HepG2 (cell line): Measurements from ENCODE around the gene PSMB10. TPM values are rescaled to one million over a fixed set of nuclear protein-coding genes. Genes with fewer than 3 reads are reported as not detected.

Source experiments
- ATAC-seq: fragments of 200-7000 bp; cut with Tn5 transposase; 3 replicates; pipeline ENCODE4 v1.9.1; 2020; ENCODE audit warnings: mild to moderate bottlenecking, moderate library complexity
- BruUV-seq: library from RNA; stranded (reverse); fragments of 400-500 nt; replicated peaks from 2 replicates; lab custom pipeline; 2021; lab: Mats Ljungman, UMichigan
- CTCF ChIA-PET: fragments of 300-600 bp; formaldehyde crosslinking; extraction: SDS; loops from one replicate; lab custom pipeline; 2021; ENCODE audit warnings: low total read pairs, inconsistent platforms, low intra/inter-chr PET ratio; lab: Yijun Ruan, JAX
- POLR2A ChIA-PET: fragments of 350-600 bp; sonication (Branson Sonifier 250); formaldehyde crosslinking; loops from one replicate; lab custom pipeline; 2020; ENCODE audit warnings: antibody characterized with exemption, inconsistent platforms; lab: Yijun Ruan, JAX
- DNase-seq: peaks from one replicate; pipeline ENCODE4 v3.0.0-alpha.2; 2015; ENCODE audit warnings: low spot score
- FAIRE-seq: peaks from 3 replicates; lab custom pipeline; 2011; peaks lifted over from hg19 to GRCh38; lab: Jason Lieb, UNC
- H2AFZ ChIP-seq: one replicate; pipeline ENCODE4 v1.6.1; 2011; ENCODE audit warnings: low read length, inconsistent platforms
- H3K27ac ChIP-seq: fragments of 300-600 bp; 3 replicates; pipeline ENCODE4 v1.8.0; 2011; ENCODE audit warnings: mixed run types, mild to moderate bottlenecking, mixed read lengths, low read length, inconsistent platforms; ENCODE audit not compliant: insufficient read depth; ENCODE audit errors: extremely low read length
- H3K27me3 ChIP-seq, 2 experiments: fragments of 200-600 bp in 1 of 2; 2 replicates in 1 of 2; 3 replicates in 1 of 2; pipeline versions ENCODE4 v1.6.0 to v1.8.0; 2011; ENCODE audit warnings: low read length in 2 of 2, mild to moderate bottlenecking in 2 of 2, moderate library complexity in 2 of 2, inconsistent platforms in 1 of 2; ENCODE audit not compliant: insufficient read depth in 2 of 2, control insufficient read depth in 1 of 2
- H3K36me3 ChIP-seq, 2 experiments: fragments of 200-600 bp in 1 of 2; replicated peaks in 1 of 2; 2 replicates in 1 of 2; 3 replicates in 1 of 2; pipeline versions ENCODE4 v1.5.1 to v1.8.0; 2011; ENCODE audit warnings: low read length in 2 of 2, inconsistent platforms in 1 of 2; ENCODE audit not compliant: insufficient read depth in 2 of 2, control insufficient read depth in 1 of 2
- H3K4me1 ChIP-seq: 2 replicates; pipeline ENCODE4 v1.5.1; 2012; ENCODE audit warnings: low read length, inconsistent platforms; ENCODE audit not compliant: insufficient read depth
- H3K4me2 ChIP-seq: 2 replicates; pipeline ENCODE4 v1.6.0; 2011; ENCODE audit warnings: low read depth, low read length, inconsistent platforms
- H3K4me3 ChIP-seq, 3 experiments: fragments of 200-600 bp in 1 of 3; sonication (generic), shearing (Covaris generic) in 1 of 3; replicated peaks in 1 of 3; 2 replicates each; pipeline ENCODE4 v1.5.1; 2011 to 2016; ENCODE audit warnings: low read length in 3 of 3, inconsistent platforms in 2 of 3, low read depth in 2 of 3, mild to moderate bottlenecking in 2 of 3, control low read depth in 1 of 3, mixed read lengths in 1 of 3; ENCODE audit not compliant: insufficient read depth in 1 of 3
- H3K79me2 ChIP-seq: one replicate; pipeline ENCODE4 v1.6.1; 2011; ENCODE audit warnings: low read length, inconsistent platforms; ENCODE audit not compliant: insufficient read depth
- H3K9ac ChIP-seq: 2 replicates; pipeline ENCODE4 v1.6.0; 2011; ENCODE audit warnings: mild to moderate bottlenecking, low read depth, low read length, inconsistent platforms; ENCODE audit not compliant: insufficient read depth
- H3K9me3 ChIP-seq: 2 replicates; pipeline ENCODE4 v1.5.1; 2012; ENCODE audit warnings: mild to moderate bottlenecking, low read length
- H4K20me1 ChIP-seq: 2 replicates; pipeline ENCODE4 v1.6.0; 2011; ENCODE audit warnings: inconsistent platforms, mild to moderate bottlenecking, low read length, moderate library complexity; ENCODE audit not compliant: insufficient read depth
- ATF7-NPFF ChIP-seq: sonication (generic); formaldehyde crosslinking; IDR thresholded peaks from 2 replicates; pipeline ENCODE4 v1.8.1; 2023; ENCODE audit warnings: mild to moderate bottlenecking, low read depth, missing genetic modification reagents, moderate library complexity
- NCOA1 ChIP-seq: sonication (generic); formaldehyde crosslinking; IDR thresholded peaks from 2 replicates; pipeline ENCODE4 v1.9.0; 2021; ENCODE audit warnings: missing genetic modification reagents
- NKX3-1 ChIP-seq: sonication (generic); formaldehyde crosslinking; IDR thresholded peaks from 2 replicates; pipeline ENCODE4 v1.5.0; 2020; ENCODE audit warnings: missing genetic modification reagents
- POLR2A ChIP-seq, 2 experiments: IDR thresholded peaks; 2 replicates each; pipeline ENCODE4 v1.6.1; 2011; ENCODE audit warnings: low read depth in 2 of 2, low read length in 2 of 2, mild to moderate bottlenecking in 1 of 2, moderate library complexity in 1 of 2; ENCODE audit not compliant: insufficient read depth in 1 of 2
- SMAD3 ChIP-seq: sonication (generic); formaldehyde crosslinking; IDR thresholded peaks from 2 replicates; pipeline ENCODE4 v1.4.0; 2020; ENCODE audit warnings: missing genetic modification reagents
- SP5 ChIP-seq: IDR thresholded peaks from 2 replicates; pipeline ENCODE4 v1.6.1; 2016; ENCODE audit warnings: low read depth, borderline replicate concordance
- SSRP1 ChIP-seq: IDR thresholded peaks from 2 replicates; pipeline ENCODE4 v1.6.1; 2016; ENCODE audit warnings: control low read depth
- SUZ12 ChIP-seq: fragments of 150-350 bp; IDR thresholded peaks from 2 replicates; pipeline ENCODE4 v1.6.1; 2014; ENCODE audit warnings: low read depth, low read length
- ZBTB1 ChIP-seq: sonication (generic); formaldehyde crosslinking; IDR thresholded peaks from 2 replicates; pipeline ENCODE4 v1.4.0; 2020; ENCODE audit warnings: missing genetic modification reagents, borderline replicate concordance
- ZBTB7A ChIP-seq: sonication (generic); formaldehyde crosslinking; IDR thresholded peaks from 2 replicates; pipeline ENCODE4 v1.8.0; 2022; ENCODE audit warnings: mild to moderate bottlenecking, missing genetic modification reagents
- ZFP36L2 ChIP-seq: sonication (generic); formaldehyde crosslinking; IDR thresholded peaks from 2 replicates; pipeline ENCODE4 v1.4.0; 2020; ENCODE audit warnings: missing genetic modification reagents
- ZNF180 ChIP-seq: sonication (generic); formaldehyde crosslinking; IDR thresholded peaks from 2 replicates; pipeline ENCODE4 v1.4.0; 2020; ENCODE audit warnings: low read depth, missing genetic modification reagents, borderline replicate concordance
- ZNF557 ChIP-seq: sonication (generic); formaldehyde crosslinking; IDR thresholded peaks from 2 replicates; pipeline ENCODE4 v1.4.0; 2020; ENCODE audit warnings: missing genetic modification reagents
- ZNF563 ChIP-seq: sonication (generic); formaldehyde crosslinking; IDR thresholded peaks from 2 replicates; pipeline ENCODE4 v1.8.0; 2022; ENCODE audit warnings: mild to moderate bottlenecking, moderate library complexity, missing genetic modification reagents
- ZNF598 ChIP-seq: sonication (generic); formaldehyde crosslinking; IDR thresholded peaks from 2 replicates; pipeline ENCODE4 v1.5.1; 2020; ENCODE audit warnings: mild to moderate bottlenecking, missing genetic modification reagents, borderline replicate concordance
- WGBS: methylation state at CpG from one replicate; pipeline ENCODE4 v1.1.6; 2017; ENCODE audit warnings: low lambda C conversion rate; 5-methylcytosine and 5-hydroxymethylcytosine counted together
- in situ Hi-C: cut with HindIII; loops from 2 replicates; pipeline ENCODE4 v1.10.0; 2017; ENCODE audit warnings: low pct_unique_long_range_greater_than_20kb; ENCODE audit not compliant: extremely low pct_ligation_motif_present
- intact Hi-C: fragments of 100-400 bp; cut with micrococcal nuclease; formaldehyde crosslinking; loops from one replicate; pipeline ENCODE4 v1.10.0; 2022; ENCODE audit not compliant: unreplicated experiment
- polyA plus RNA-seq, 8 experiments: library from polyadenylated mRNA; depleted of rRNA in 3 of 8; stranded (reverse) in 7 of 8; unstranded in 1 of 8; fragments of >200 nt; fragmentation: Illumina TruSeq in 4 of 8; extraction: Trizol in 4 of 8; gene quantifications; 2 replicates each; pipeline versions ENCODE4 v1.2.1 to v1.2.3, GENCODE V29; 2011 to 2016; ENCODE audit warnings: low read depth in 4 of 8, missing spikeins in 1 of 8, mixed read lengths in 1 of 8; ENCODE audit not compliant: insufficient read depth in 1 of 8
- total RNA-seq, 5 experiments: library from RNA; depleted of rRNA; stranded (reverse); fragments of >200 nt; fragmentation: Illumina TruSeq; extraction: Trizol; gene quantifications; 2 replicates each; pipeline ENCODE4 v1.2.3, GENCODE V29; 2016; ENCODE audit warnings: low read depth in 1 of 5
- TF ChIP-seq, protein P1 (sequence below): sonication (generic); formaldehyde crosslinking; IDR thresholded peaks from 2 replicates; pipeline ENCODE4 v1.8.0; 2023; ENCODE audit warnings: mild to moderate bottlenecking, missing genetic modification reagents
- TF ChIP-seq, protein P2 (sequence below): sonication (generic); formaldehyde crosslinking; IDR thresholded peaks from 2 replicates; pipeline ENCODE4 v1.4.0; 2020; ENCODE audit warnings: missing genetic modification reagents, borderline replicate concordance
- TF ChIP-seq, protein P3 (sequence below): IDR thresholded peaks from 2 replicates; pipeline ENCODE4 v1.4.0; 2020; ENCODE audit warnings: mild to moderate bottlenecking, missing genetic modification reagents

The PSMB10 gene
- total and polyA plus RNA-seq, 2 of the 13 experiments (the other 11 are each of a cell fraction or from before 2014, with no cell fraction given) = 12.7 to 65.9 TPM

DNA sequence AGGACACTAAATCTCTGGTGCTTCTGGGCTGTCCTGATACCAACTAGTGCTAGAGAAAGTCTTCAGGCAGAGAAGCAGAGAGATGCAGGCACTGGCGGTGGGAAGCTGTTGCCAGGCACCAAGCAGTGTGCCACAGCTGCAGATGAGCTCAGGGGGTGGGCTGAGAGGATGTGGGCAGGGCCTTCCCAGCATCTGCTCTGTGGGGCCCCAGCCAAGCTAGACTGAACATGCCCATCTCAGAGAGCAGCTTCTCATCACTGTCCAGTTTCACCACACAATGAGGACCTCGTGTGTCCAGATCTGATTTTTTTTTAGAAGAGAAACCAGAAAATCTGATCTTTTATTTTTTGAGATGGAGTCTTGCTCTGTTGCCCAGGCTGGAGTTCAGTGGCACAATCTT, 26.5 kb downstream of the PSMB10 start:
- Histone ChIP-seq H3K36me3 (peaks cover 11 to 29% of the 10 kb centered on the region in 2 experiments), H3K79me2 (no peaks in the 10 kb centered on the region), H3K4me2 (no peak overlapping the region), H3K4me1 (peaks cover 19% of the 10 kb centered on the region), H2AFZ (no peak overlapping the region), H3K9me3 (no peaks in the 10 kb centered on the region), H4K20me1 (no peaks in the 10 kb centered on the region; the same call in 1 of the 2 replicates), H3K4me3 (no peak overlapping the region), H3K27me3 (no peaks in the 10 kb centered on the region), H3K9ac (no peak overlapping the region), H3K27ac (no peak overlapping the region)
- no peak for FAIRE-seq
- WGBS = 84% methylated on average over 2 of the region's 2 CpGs
- no TSS peak for BruUV-seq
- ChIA-PET POLR2A (no interaction called here), CTCF (no interaction called here)
- in situ Hi-C loops (no loop called here), intact Hi-C loops (no loop called here)
- no peak for ATAC-seq
- DNase-seq = no peak
- TF ChIP-seq SUZ12 (no peak), SSRP1 (CRISPR knock-in tag) (no peak), ZNF180 (CRISPR knock-in tag) (no peak), ATF7-NPFF (no peak), POLR2A (IDR thresholded peaks at IDR 0.05; ENCODE audit: insufficient read depth in 1 of 2, low read depth in 2 of 2, low read length in 2 of 2) (no peak), ZNF557 (CRISPR knock-in tag) (no peak), ZBTB7A (CRISPR knock-in tag) (no peak), SMAD3 (CRISPR knock-in tag) (no peak), ZBTB1 (no peak), ZFP36L2 (no peak), SP5 (CRISPR knock-in tag) (no peak), ZNF563 (CRISPR knock-in tag) (no peak), ZNF598 (CRISPR knock-in tag) (no peak), NCOA1 (no peak), NKX3-1 (CRISPR knock-in tag) (no peak)
- TF ChIP-seq, protein P1, sequence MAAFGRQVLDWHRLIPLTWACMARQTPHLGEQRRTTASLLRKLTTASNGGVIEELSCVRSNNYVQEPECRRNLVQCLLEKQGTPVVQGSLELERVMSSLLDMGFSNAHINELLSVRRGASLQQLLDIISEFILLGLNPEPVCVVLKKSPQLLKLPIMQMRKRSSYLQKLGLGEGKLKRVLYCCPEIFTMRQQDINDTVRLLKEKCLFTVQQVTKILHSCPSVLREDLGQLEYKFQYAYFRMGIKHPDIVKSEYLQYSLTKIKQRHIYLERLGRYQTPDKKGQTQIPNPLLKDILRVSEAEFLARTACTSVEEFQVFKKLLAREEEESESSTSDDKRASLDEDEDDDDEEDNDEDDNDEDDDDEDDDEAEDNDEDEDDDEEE (CRISPR knock-in tag) = no peak
- TF ChIP-seq, protein P2, sequence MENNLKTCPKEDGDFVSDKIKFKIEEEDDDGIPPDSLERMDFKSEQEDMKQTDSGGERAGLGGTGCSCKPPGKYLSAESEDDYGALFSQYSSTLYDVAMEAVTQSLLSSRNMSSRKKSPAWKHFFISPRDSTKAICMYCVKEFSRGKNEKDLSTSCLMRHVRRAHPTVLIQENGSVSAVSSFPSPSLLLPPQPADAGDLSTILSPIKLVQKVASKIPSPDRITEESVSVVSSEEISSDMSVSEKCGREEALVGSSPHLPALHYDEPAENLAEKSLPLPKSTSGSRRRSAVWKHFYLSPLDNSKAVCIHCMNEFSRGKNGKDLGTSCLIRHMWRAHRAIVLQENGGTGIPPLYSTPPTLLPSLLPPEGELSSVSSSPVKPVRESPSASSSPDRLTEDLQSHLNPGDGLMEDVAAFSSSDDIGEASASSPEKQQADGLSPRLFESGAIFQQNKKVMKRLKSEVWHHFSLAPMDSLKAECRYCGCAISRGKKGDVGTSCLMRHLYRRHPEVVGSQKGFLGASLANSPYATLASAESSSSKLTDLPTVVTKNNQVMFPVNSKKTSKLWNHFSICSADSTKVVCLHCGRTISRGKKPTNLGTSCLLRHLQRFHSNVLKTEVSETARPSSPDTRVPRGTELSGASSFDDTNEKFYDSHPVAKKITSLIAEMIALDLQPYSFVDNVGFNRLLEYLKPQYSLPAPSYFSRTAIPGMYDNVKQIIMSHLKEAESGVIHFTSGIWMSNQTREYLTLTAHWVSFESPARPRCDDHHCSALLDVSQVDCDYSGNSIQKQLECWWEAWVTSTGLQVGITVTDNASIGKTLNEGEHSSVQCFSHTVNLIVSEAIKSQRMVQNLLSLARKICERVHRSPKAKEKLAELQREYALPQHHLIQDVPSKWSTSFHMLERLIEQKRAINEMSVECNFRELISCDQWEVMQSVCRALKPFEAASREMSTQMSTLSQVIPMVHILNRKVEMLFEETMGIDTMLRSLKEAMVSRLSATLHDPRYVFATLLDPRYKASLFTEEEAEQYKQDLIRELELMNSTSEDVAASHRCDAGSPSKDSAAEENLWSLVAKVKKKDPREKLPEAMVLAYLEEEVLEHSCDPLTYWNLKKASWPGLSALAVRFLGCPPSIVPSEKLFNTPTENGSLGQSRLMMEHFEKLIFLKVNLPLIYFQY (CRISPR knock-in tag) = no peak
- TF ChIP-seq, protein P3, sequence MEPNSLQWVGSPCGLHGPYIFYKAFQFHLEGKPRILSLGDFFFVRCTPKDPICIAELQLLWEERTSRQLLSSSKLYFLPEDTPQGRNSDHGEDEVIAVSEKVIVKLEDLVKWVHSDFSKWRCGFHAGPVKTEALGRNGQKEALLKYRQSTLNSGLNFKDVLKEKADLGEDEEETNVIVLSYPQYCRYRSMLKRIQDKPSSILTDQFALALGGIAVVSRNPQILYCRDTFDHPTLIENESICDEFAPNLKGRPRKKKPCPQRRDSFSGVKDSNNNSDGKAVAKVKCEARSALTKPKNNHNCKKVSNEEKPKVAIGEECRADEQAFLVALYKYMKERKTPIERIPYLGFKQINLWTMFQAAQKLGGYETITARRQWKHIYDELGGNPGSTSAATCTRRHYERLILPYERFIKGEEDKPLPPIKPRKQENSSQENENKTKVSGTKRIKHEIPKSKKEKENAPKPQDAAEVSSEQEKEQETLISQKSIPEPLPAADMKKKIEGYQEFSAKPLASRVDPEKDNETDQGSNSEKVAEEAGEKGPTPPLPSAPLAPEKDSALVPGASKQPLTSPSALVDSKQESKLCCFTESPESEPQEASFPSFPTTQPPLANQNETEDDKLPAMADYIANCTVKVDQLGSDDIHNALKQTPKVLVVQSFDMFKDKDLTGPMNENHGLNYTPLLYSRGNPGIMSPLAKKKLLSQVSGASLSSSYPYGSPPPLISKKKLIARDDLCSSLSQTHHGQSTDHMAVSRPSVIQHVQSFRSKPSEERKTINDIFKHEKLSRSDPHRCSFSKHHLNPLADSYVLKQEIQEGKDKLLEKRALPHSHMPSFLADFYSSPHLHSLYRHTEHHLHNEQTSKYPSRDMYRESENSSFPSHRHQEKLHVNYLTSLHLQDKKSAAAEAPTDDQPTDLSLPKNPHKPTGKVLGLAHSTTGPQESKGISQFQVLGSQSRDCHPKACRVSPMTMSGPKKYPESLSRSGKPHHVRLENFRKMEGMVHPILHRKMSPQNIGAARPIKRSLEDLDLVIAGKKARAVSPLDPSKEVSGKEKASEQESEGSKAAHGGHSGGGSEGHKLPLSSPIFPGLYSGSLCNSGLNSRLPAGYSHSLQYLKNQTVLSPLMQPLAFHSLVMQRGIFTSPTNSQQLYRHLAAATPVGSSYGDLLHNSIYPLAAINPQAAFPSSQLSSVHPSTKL (CRISPR knock-in tag) = no peak
